SJSA1 (cell line): ENCODE results near the gene HS3ST3A1. TPM values are rescaled to one million over a fixed set of nuclear protein-coding genes. Genes with fewer than 3 reads are reported as not detected.

Experiments
- DNase-seq, 2 experiments: peaks; one replicate each; pipeline ENCODE4 v3.0.0-alpha.2; 2015 to 2020; ENCODE audit warnings: low spot score in 2 of 2, low read depth in 1 of 2
- H3K27ac ChIP-seq: fragments of 250-450 bp; sonication (Bioruptor Pico); 2 replicates; pipeline ENCODE4 v1.5.1; 2020; ENCODE audit warnings: mild to moderate bottlenecking, moderate library complexity
- H3K27me3 ChIP-seq: fragments of 250-450 bp; sonication (Bioruptor Pico); replicated peaks from 2 replicates; pipeline ENCODE4 v1.5.1; 2020; ENCODE audit warnings: mild to moderate bottlenecking, moderate library complexity
- H3K36me3 ChIP-seq: fragments of 250-450 bp; sonication (Bioruptor Pico); 2 replicates; pipeline ENCODE4 v1.5.1; 2020; ENCODE audit warnings: mild to moderate bottlenecking
- H3K4me1 ChIP-seq: fragments of 250-450 bp; sonication (Bioruptor Pico); replicated peaks from 2 replicates; pipeline ENCODE4 v1.6.1; 2021; ENCODE audit warnings: mild to moderate bottlenecking
- H3K4me3 ChIP-seq: fragments of 250-450 bp; sonication (Bioruptor Pico); 2 replicates; pipeline ENCODE4 v1.5.1; 2020; ENCODE audit warnings: mild to moderate bottlenecking
- H3K9me3 ChIP-seq: fragments of 250-450 bp; sonication (Bioruptor Pico); replicated peaks from 2 replicates; pipeline ENCODE4 v1.5.1; 2020; ENCODE audit warnings: mild to moderate bottlenecking
- total RNA-seq: library from RNA; depleted of rRNA; stranded (reverse); fragments of >200 nt; shearing (Covaris generic); gene quantifications from 2 replicates; pipeline ENCODE4 v1.2.3, GENCODE V29; 2014

The HS3ST3A1 gene
- total RNA-seq, 1 experiment from 2014 or later, result 16.8 TPM

DNA sequence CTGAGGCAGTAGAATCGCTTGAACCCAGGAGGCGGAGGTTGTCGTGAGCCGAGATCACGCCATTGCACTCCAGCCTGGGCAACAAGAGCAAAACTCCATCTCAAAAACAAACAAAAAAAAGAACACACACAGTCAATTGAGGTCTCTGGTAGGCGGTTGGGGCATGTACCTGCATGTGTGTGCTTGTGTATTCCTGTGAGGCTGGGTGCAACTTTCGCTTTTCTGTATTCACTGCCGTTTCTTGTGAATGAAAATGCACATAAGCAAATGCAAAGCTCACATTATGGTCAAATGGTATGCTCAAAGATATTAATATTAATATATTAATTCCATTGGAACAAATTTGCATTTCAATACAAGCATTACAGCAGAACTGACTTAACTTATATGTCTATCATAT, 20.9 kb downstream of the HS3ST3A1 start:
- no peaks in the 10 kb centered on the region for H3K27me3 ChIP-seq
- no peaks in the 10 kb centered on the region for H3K9me3 ChIP-seq
- H3K27ac ChIP-seq, result no peak overlapping the region
- DNase-seq, result no peak
- H3K4me3 ChIP-seq, result no peak overlapping the region
- peaks cover 42% of the 10 kb centered on the region for H3K4me1 ChIP-seq
- H3K36me3 ChIP-seq, result no peaks in the 10 kb centered on the region

DNA sequence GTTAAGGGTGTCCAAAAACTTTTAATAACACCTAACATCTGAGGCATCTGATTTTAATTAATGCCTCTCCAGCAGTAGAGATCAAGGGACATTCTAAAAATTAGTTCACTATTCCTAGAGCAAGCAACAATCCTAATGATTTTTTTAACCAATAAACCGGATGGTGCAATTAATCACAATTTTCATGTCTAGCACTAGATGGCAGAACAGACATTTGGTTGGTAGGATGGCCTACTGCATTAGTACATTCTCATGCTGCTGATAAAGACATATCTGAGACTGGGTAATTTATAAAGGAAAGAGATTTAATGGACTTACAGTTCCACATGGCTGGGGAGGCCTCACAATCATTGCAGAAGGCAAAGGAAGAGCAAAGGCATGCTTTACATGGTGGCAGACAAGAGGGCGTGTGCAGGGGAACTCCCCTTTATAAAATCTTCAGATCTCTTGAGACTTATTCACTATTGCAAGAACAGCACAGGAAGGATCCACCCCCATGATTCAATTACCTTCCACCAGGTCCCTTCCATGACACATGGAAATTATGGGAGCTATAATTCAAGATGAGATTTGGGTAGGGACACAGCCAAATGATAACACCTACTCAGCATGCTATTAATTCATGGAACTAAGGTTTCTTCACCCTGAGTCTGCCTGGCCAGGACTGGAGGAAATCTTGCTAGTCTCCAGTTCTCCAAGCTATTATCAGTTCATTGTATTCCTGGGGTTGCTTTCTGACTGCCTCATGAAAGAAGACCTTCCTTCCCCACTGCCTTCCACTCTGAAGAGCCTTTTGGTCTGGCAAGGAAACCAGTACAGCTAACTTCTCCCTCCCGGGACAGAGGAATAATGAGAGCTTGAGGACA, 24.8 kb downstream of the HS3ST3A1 start:
- Histone ChIP-seq H3K27ac (peak overlapping the region; percentile 20; the same call in 1 of the 2 replicates), H3K4me3 (no peak overlapping the region), H3K36me3 (no peaks in the 10 kb centered on the region), H3K27me3 (no peaks in the 10 kb centered on the region), H3K4me1 (peaks cover 32% of the 10 kb centered on the region), H3K9me3 (no peaks in the 10 kb centered on the region)
- DNase-seq, result no peak

- no peaks in the 10 kb centered on the region for H3K36me3 ChIP-seq
- no peaks in the 10 kb centered on the region for H3K27me3 ChIP-seq
- no peak overlapping the region for H3K4me3 ChIP-seq
- peaks cover 26% of the 10 kb centered on the region for H3K4me1 ChIP-seq
- H3K9me3 ChIP-seq, result no peaks in the 10 kb centered on the region
- DNase-seq, result peak; percentile 81 to 83
- peak overlapping the region; percentile 20 for H3K27ac ChIP-seq
Observed at GRCh38 chr17:13575922-13576419, 25.8 kb downstream of the HS3ST3A1 start.

DNA sequence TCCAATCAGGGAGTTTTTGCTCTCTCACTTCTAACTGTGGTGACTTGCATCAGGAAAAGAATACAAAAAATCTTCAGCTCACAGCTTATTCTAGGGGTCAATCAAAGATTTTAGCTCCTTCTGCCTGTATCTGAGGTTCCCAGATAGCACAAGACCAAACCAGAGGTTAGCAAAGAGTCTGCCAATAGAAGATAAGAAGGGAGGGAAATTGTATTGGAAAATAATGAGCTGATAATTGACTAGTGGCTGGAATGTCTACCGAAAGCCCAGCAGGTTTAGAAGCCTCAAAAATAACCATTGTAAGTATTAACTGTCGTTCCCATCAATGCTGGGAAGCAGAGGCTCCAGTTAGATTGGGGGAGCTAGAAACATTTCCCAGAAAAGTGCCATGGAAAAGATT, 26.3 kb downstream of the HS3ST3A1 start:
- H3K9me3 ChIP-seq, result no peaks in the 10 kb centered on the region
- H3K4me1 ChIP-seq, result peaks cover 31% of the 10 kb centered on the region
- H3K27me3 ChIP-seq, result no peaks in the 10 kb centered on the region
- DNase-seq, result no peak
- H3K4me3 ChIP-seq, result no peak overlapping the region
- peak overlapping the region; percentile 12 for H3K27ac ChIP-seq
- H3K36me3 ChIP-seq, result no peaks in the 10 kb centered on the region

DNA sequence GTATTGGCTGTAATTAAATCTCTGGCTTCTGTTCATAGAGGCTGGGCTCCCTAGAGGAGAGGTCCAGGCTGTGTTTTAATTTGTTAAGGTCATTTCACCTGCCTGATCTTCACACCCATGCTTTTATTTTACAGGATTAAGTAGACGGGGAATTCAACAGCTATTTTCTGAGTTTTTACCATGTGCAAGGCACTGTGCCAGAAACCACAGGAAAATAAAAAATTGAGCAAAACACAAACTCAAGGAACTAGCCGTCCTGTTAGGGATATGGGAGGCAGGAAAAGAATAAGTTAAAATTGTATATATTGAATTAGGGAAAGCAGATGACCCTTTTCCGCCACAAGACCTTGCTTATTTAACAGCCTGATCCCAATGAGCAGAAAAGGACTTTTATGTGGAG, 29.1 kb downstream of the HS3ST3A1 start:
- Histone ChIP-seq H3K9me3 (no peaks in the 10 kb centered on the region), H3K4me1 (peaks cover 57% of the 10 kb centered on the region), H3K4me3 (no peak overlapping the region), H3K27me3 (no peaks in the 10 kb centered on the region), H3K36me3 (peaks cover 2% of the 10 kb centered on the region), H3K27ac (no peak overlapping the region)
- DNase-seq, result no peak

- Histone ChIP-seq H3K9me3 (0 out of 2 replicates have a peak, but pooled peaks cover 6% of the 10 kb centered on the region), H3K27ac (peak overlapping the region; percentile 50), H3K36me3 (peaks cover 8% of the 10 kb centered on the region), H3K27me3 (no peaks in the 10 kb centered on the region), H3K4me3 (peak overlapping the region; percentile 5; the same call in 1 of the 2 replicates), H3K4me1 (peaks cover 32% of the 10 kb centered on the region)
- DNase-seq, result peak; percentile 50 to 70
Observed at GRCh38 chr17:13569398-13570123, 32.2 kb downstream of the HS3ST3A1 start.

DNA sequence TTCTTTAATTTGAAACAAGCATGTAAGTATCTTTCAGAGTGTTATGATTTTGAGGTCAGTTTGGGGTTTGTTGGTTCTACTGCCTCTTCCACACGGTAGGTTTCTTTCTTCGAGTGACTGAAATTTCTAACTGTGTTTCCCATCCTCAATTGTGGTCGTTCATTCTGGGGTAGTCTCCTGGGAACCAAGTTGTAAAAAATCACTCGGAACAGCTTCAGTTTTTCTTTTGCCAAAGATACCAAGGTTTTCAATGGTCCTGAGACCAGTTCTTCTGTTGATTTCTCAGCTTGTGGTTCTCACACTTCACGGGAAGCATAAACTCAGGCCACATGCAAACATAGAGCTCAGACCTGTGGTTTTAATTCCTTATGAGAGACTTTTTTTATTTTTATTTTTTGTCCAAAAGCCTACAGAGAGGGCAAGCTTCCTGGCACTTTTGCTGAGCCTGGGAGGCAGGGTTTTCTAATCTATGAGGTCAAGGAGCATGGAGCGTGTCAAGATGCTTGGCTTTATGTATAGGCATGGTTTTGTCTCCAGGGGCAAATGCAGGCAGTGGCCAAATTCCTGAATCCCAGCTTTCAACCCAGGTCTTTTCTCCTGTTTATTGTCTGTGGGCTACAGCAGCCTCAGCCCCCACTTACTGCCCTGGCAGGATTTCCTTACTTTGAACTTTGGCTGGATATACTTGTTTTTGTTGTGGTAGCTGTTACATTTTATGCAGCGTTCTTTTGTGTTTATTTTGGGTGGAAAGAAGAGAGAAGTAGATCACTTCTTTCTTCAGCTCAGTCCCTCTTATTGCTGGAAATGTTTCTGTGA, 32.9 kb downstream of the HS3ST3A1 start:
- Histone ChIP-seq H3K36me3 (peaks cover 8% of the 10 kb centered on the region), H3K4me1 (peaks cover 33% of the 10 kb centered on the region), H3K27me3 (no peaks in the 10 kb centered on the region), H3K4me3 (no peak overlapping the region), H3K9me3 (0 out of 2 replicates have a peak, but pooled peaks cover 6% of the 10 kb centered on the region), H3K27ac (peak overlapping the region; percentile 50)
- DNase-seq, result peak in 1 of 2 experiments; percentile 57

DNA sequence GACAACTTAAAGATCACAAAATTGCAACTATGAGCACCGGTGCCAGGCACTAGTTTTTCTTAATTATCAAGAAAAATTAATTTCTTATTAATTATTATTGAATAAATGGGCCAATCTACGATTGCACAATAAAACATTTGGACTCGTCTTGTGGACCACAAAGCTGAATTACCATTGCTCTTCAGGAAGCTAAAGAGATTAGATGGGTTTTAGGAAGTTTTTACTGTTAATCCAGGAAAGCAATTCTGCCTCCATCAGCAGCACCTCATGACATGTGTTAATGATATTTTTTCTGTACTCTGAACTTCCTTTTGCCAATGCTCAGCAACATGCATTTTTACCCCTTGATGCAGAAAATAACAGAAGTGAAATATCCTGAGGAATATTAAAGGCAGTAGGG, 37.9 kb downstream of the HS3ST3A1 start:
- peaks cover 47% of the 10 kb centered on the region for H3K4me1 ChIP-seq
- H3K9me3 ChIP-seq, result 0 out of 2 replicates have a peak, but pooled peaks cover 6% of the 10 kb centered on the region
- no peak overlapping the region for H3K27ac ChIP-seq
- H3K36me3 ChIP-seq, result peaks cover 8% of the 10 kb centered on the region
- H3K4me3 ChIP-seq, result no peak overlapping the region
- DNase-seq, result no peak
- H3K27me3 ChIP-seq, result no peaks in the 10 kb centered on the region

- DNase-seq, result peak in 1 of 2 experiments; percentile 94
- Histone ChIP-seq H3K4me1 (peaks cover 50% of the 10 kb centered on the region), H3K36me3 (peaks cover 4% of the 10 kb centered on the region), H3K27me3 (no peaks in the 10 kb centered on the region), H3K9me3 (0 out of 2 replicates have a peak, but pooled peaks cover 4% of the 10 kb centered on the region), H3K4me3 (no peak overlapping the region), H3K27ac (peak overlapping the region; percentile 97)
Observed at GRCh38 chr17:13562271-13562800, 39.4 kb downstream of the HS3ST3A1 start.

DNA sequence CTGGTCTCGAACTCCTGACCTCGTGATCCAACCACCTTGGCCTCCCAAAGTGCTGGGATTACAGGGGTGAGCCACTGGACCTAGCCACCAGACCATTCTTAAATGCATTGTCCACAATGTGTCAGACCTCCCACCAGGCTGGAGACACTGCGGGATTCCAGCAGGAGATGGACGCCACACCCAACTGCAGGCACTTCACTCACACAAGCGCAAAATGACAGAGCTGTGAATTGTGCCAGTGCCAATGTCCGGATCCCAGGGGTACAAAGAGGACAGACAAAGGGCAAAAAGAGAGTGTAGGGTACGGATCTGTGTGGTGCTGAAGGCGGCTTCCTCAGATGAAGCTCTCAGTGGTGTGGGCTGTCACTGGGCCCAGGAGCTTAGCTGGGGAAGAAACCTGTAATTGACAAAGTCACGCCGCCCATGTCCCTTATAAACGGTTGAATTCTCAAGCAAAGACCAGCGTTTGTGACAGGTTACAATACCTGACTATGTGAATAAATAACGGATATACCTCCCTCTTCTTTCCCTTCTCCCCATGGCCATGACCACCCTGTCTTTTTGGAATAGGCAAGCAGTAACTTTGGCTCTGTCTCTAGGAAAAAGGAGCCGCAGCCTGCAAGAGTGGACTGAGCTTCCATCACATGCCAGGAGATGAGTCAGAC, 40.0 kb downstream of the HS3ST3A1 start:
- peak overlapping the region; percentile 2; the same call in 1 of the 2 replicates for H3K4me3 ChIP-seq
- no peaks in the 10 kb centered on the region for H3K9me3 ChIP-seq
- H3K4me1 ChIP-seq, result peaks cover 56% of the 10 kb centered on the region
- peak; percentile 93 to 94 for DNase-seq
- H3K36me3 ChIP-seq, result no peaks in the 10 kb centered on the region
- peak overlapping the region; percentile 97 for H3K27ac ChIP-seq
- H3K27me3 ChIP-seq, result no peaks in the 10 kb centered on the region

DNA sequence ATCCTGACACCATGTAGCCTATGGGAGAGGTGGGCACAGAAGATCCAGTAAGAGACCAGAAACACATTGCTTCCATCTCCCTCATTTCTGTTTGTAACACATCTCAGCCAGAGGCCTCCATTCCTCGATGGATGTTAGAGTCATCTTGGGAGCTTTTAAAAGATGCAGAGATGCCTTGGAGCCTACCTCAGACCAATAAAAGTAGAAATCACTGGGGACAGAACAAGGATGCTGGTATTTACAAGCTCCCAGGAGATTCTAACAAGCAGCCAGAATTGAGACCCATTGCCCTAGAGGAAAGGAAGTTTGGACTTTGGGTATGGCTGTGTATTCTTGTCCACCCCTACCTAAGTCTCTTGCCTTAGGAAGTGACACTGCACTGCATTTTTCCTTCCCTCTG, 40.8 kb downstream of the HS3ST3A1 start:
- H3K27ac ChIP-seq, result peak overlapping the region; percentile 97
- H3K36me3 ChIP-seq, result no peaks in the 10 kb centered on the region
- no peak overlapping the region for H3K4me3 ChIP-seq
- H3K9me3 ChIP-seq, result no peaks in the 10 kb centered on the region
- no peaks in the 10 kb centered on the region for H3K27me3 ChIP-seq
- no peak for DNase-seq
- H3K4me1 ChIP-seq, result peaks cover 61% of the 10 kb centered on the region

GRCh38 chr17:13558588-13558987, 43.1 kb downstream of the HS3ST3A1 start:
- peak overlapping the region; percentile 15; the same call in 1 of the 2 replicates for H3K27ac ChIP-seq
- H3K9me3 ChIP-seq, result no peaks in the 10 kb centered on the region
- no peak for DNase-seq
- no peaks in the 10 kb centered on the region for H3K27me3 ChIP-seq
- no peaks in the 10 kb centered on the region; the same call in 1 of the 2 replicates for H3K36me3 ChIP-seq
- no peak overlapping the region for H3K4me3 ChIP-seq
- H3K4me1 ChIP-seq, result peaks cover 58% of the 10 kb centered on the region
